IPS-11a (cell line): ENCODE measurements around the gene ITGB3BP.
"Not testable (repeated sequence)": the region's sequence is repeated elsewhere in the genome, so short reads cannot be mapped to it uniquely, and the experiment has no call there.

ENCODE experiments used
- H3K4me3 ChIP-seq: one replicate; pipeline ENCODE4 v1.5.1; 2013; ENCODE audit warnings: low read depth, low read length, control low read depth

ITGB3BP gene

GRCh38 chr1:63522891-63523728, at the start of gene ITGB3BP, which contains the start of gene EFCAB7:
Gene ITGB3BP, minus strand, starts transcription at chr1:63523225. Its CDS starts 92 bp downstream, at chr1:63523133.
Gene EFCAB7, plus strand, starts transcription at chr1:63523525. Its CDS starts 2,048 bp downstream, at chr1:63525573.
- peak within 1 kb of the TSS; percentile 95 for H3K4me3 ChIP-seq

GRCh38 chr1:63572686-63573085, 49.7 kb upstream of the ITGB3BP start:
- not testable (repeated sequence) for H3K4me3 ChIP-seq

- H3K4me3 ChIP-seq: no peak overlapping the region
These were observed 46.8 kb upstream of the ITGB3BP start for GRCh38 chr1:63569640-63570316.

- no peak overlapping the region for H3K4me3 ChIP-seq
These were observed 46.0 kb upstream of the ITGB3BP start for GRCh38 chr1:63569068-63569467.

- no peak overlapping the region for H3K4me3 ChIP-seq
These were observed 40.7 kb upstream of the ITGB3BP start for GRCh38 chr1:63563745-63564144.

- H3K4me3 ChIP-seq: no peak overlapping the region
These were observed 36.3 kb upstream of the ITGB3BP start for GRCh38 chr1:63559357-63559756.

- H3K4me3 ChIP-seq: no peak overlapping the region
These were observed 34.5 kb upstream of the ITGB3BP start for GRCh38 chr1:63557365-63557987.

GRCh38 chr1:63555480-63555879, 32.5 kb upstream of the ITGB3BP start:
- no peak overlapping the region for H3K4me3 ChIP-seq

GRCh38 chr1:63548877-63549276, 25.9 kb upstream of the ITGB3BP start:
- no peak overlapping the region for H3K4me3 ChIP-seq

GRCh38 chr1:63548303-63548702, 25.3 kb upstream of the ITGB3BP start:
- no peak overlapping the region for H3K4me3 ChIP-seq

- no peak overlapping the region for H3K4me3 ChIP-seq
These were observed 24.7 kb upstream of the ITGB3BP start for GRCh38 chr1:63547621-63548294.

GRCh38 chr1:63545780-63546179, 22.8 kb upstream of the ITGB3BP start:
- H3K4me3 ChIP-seq: no peak overlapping the region

GRCh38 chr1:63537940-63538339, 14.9 kb upstream of the ITGB3BP start:
- H3K4me3 ChIP-seq: no peak overlapping the region

- no peak overlapping the region for H3K4me3 ChIP-seq
These were observed 14.0 kb upstream of the ITGB3BP start for GRCh38 chr1:63537006-63537405.

- H3K4me3 ChIP-seq: no peak overlapping the region
These were observed 11.4 kb upstream of the ITGB3BP start for GRCh38 chr1:63534406-63534805.

- H3K4me3 ChIP-seq: no peak overlapping the region
These were observed 10.9 kb upstream of the ITGB3BP start for GRCh38 chr1:63533931-63534330.

- H3K4me3 ChIP-seq: no peak overlapping the region
These were observed 9.7 kb upstream of the ITGB3BP start for GRCh38 chr1:63532727-63533126.

- H3K4me3 ChIP-seq: peak overlapping the region; percentile 95
These were observed 1.2 kb upstream of the ITGB3BP start for GRCh38 chr1:63524201-63524600.

- peak overlapping the region; percentile 95 for H3K4me3 ChIP-seq
These were observed 713 bp upstream of the ITGB3BP start for GRCh38 chr1:63523738-63524137.

- H3K4me3 ChIP-seq: no peak overlapping the region
These were observed 6.4 kb downstream of the ITGB3BP start for GRCh38 chr1:63516629-63517028.

GRCh38 chr1:63512584-63512983, 10.4 kb downstream of the ITGB3BP start:
- H3K4me3 ChIP-seq: no peak overlapping the region
